ENCODE results near the gene PLEKHH2.

- TF ChIP-seq, protein P1, sequence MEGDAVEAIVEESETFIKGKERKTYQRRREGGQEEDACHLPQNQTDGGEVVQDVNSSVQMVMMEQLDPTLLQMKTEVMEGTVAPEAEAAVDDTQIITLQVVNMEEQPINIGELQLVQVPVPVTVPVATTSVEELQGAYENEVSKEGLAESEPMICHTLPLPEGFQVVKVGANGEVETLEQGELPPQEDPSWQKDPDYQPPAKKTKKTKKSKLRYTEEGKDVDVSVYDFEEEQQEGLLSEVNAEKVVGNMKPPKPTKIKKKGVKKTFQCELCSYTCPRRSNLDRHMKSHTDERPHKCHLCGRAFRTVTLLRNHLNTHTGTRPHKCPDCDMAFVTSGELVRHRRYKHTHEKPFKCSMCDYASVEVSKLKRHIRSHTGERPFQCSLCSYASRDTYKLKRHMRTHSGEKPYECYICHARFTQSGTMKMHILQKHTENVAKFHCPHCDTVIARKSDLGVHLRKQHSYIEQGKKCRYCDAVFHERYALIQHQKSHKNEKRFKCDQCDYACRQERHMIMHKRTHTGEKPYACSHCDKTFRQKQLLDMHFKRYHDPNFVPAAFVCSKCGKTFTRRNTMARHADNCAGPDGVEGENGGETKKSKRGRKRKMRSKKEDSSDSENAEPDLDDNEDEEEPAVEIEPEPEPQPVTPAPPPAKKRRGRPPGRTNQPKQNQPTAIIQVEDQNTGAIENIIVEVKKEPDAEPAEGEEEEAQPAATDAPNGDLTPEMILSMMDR (IDR thresholded peaks at IDR 0.05), result no peak
- TF ChIP-seq POLR2A (IDR thresholded peaks at IDR 0.05), result no peak
Observed at GRCh38 chr2:43778233-43778632, 141.2 kb downstream of the PLEKHH2 start.

Measured in body of pancreas (tissue), 4 donors.